ENCODE measurements around the gene ARHGAP42.
"Not testable (repeated sequence)": the region's sequence is repeated elsewhere in the genome, so short reads cannot be mapped to it uniquely, and the experiment has no call there.

Gene ARHGAP42

GRCh38 chr11:100874203-100874602 lies 187.1 kb downstream of the ARHGAP42 start:
- no peak for TF ChIP-seq ZNF274 (IDR thresholded peaks at IDR 0.05; ENCODE audit: low read depth, low read length)
- no peak overlapping the region for H3K4me3 ChIP-seq (ENCODE audit: low read length)

GRCh38 chr11:100875521-100875869 lies 188.4 kb downstream of the ARHGAP42 start:
- no peak for TF ChIP-seq ZNF274 (IDR thresholded peaks at IDR 0.05; ENCODE audit: low read depth, low read length)
- no peak overlapping the region for H3K4me3 ChIP-seq (ENCODE audit: low read length)

GRCh38 chr11:100876815-100877520 lies 189.9 kb downstream of the ARHGAP42 start:
- TF ChIP-seq ZNF274 (IDR thresholded peaks at IDR 0.05; ENCODE audit: low read depth, low read length): no peak
- no peak overlapping the region for H3K4me3 ChIP-seq (ENCODE audit: low read length)

GRCh38 chr11:100878474-100878873 lies 191.4 kb downstream of the ARHGAP42 start:
- no peak overlapping the region for H3K4me3 ChIP-seq (ENCODE audit: low read length)
- no peak for TF ChIP-seq ZNF274 (IDR thresholded peaks at IDR 0.05; ENCODE audit: low read depth, low read length)

GRCh38 chr11:100882957-100883356 lies 195.9 kb downstream of the ARHGAP42 start:
- no peak overlapping the region for H3K4me3 ChIP-seq (ENCODE audit: low read length)
- no peak for TF ChIP-seq ZNF274 (IDR thresholded peaks at IDR 0.05; ENCODE audit: low read depth, low read length)

- no peak overlapping the region for H3K4me3 ChIP-seq (ENCODE audit: low read length)
- TF ChIP-seq ZNF274 (IDR thresholded peaks at IDR 0.05; ENCODE audit: low read depth, low read length): no peak
These were observed 196.7 kb downstream of the ARHGAP42 start for GRCh38 chr11:100883830-100884229.

- no peak overlapping the region for H3K4me3 ChIP-seq (ENCODE audit: low read length)
- no peak for TF ChIP-seq ZNF274 (IDR thresholded peaks at IDR 0.05; ENCODE audit: low read depth, low read length)
These were observed 200.6 kb downstream of the ARHGAP42 start for GRCh38 chr11:100887659-100888058.

- no peak overlapping the region for H3K4me3 ChIP-seq (ENCODE audit: low read length)
- no peak for TF ChIP-seq ZNF274 (IDR thresholded peaks at IDR 0.05; ENCODE audit: low read depth, low read length)
These were observed 201.7 kb downstream of the ARHGAP42 start for GRCh38 chr11:100888836-100889235.

- TF ChIP-seq ZNF274 (IDR thresholded peaks at IDR 0.05; ENCODE audit: low read depth, low read length): no peak
These were observed 202.7 kb downstream of the ARHGAP42 start for GRCh38 chr11:100889758-100890157.

GRCh38 chr11:100890789-100891188 lies 203.7 kb downstream of the ARHGAP42 start:
- TF ChIP-seq ZNF274 (IDR thresholded peaks at IDR 0.05; ENCODE audit: low read depth, low read length): no peak
- H3K4me3 ChIP-seq (ENCODE audit: low read length): no peak overlapping the region

More at GRCh38 chr11:100889758-100890157, 202.7 kb downstream of the ARHGAP42 start:
- no peak overlapping the region for H3K4me3 ChIP-seq (ENCODE audit: low read length)

GRCh38 chr11:100892886-100893285 lies 205.8 kb downstream of the ARHGAP42 start:
- TF ChIP-seq ZNF274 (IDR thresholded peaks at IDR 0.05; ENCODE audit: low read depth, low read length): no peak
- H3K4me3 ChIP-seq (ENCODE audit: low read length): no peak overlapping the region

GRCh38 chr11:100895449-100895848 lies 208.4 kb downstream of the ARHGAP42 start:
- H3K4me3 ChIP-seq (ENCODE audit: low read length): no peak overlapping the region
- no peak for TF ChIP-seq ZNF274 (IDR thresholded peaks at IDR 0.05; ENCODE audit: low read depth, low read length)

- not testable (repeated sequence) for H3K4me3 ChIP-seq (ENCODE audit: low read length)
These were observed 208.9 kb downstream of the ARHGAP42 start for GRCh38 chr11:100895976-100896375.

GRCh38 chr11:100901471-100901870 lies 214.4 kb downstream of the ARHGAP42 start:
- not testable (repeated sequence) for H3K4me3 ChIP-seq (ENCODE audit: low read length)

GRCh38 chr11:100902454-100903141 lies 215.5 kb downstream of the ARHGAP42 start:
- TF ChIP-seq ZNF274 (IDR thresholded peaks at IDR 0.05; ENCODE audit: low read depth, low read length): no peak
- H3K4me3 ChIP-seq (ENCODE audit: low read length): no peak overlapping the region

All from GM08714 (cell line).